KMS-11 (cell line): ENCODE results near the gene SLC41A3.

ENCODE experiments used
- H2AFZ ChIP-seq: fragments of 200-600 bp; sonication (generic); 2 replicates; pipeline ENCODE4 v1.6.1; 2016; ENCODE audit warnings: antibody characterized with exemption, mixed run types, low read depth
- H3K27ac ChIP-seq: fragments of 200-600 bp; sonication (generic); 2 replicates; pipeline ENCODE4 v1.6.1; 2016; ENCODE audit warnings: mild to moderate bottlenecking, mixed run types
- H3K27me3 ChIP-seq: fragments of 200-600 bp; sonication (generic); 2 replicates; pipeline ENCODE4 v1.6.1; 2017; ENCODE audit warnings: mild to moderate bottlenecking, low read depth, mixed run types, moderate library complexity; ENCODE audit not compliant: insufficient read depth
- H3K36me3 ChIP-seq: fragments of 200-600 bp; sonication (generic); 2 replicates; pipeline ENCODE4 v1.6.1; 2017; ENCODE audit warnings: mild to moderate bottlenecking, mixed run types; ENCODE audit not compliant: insufficient read depth
- H3K4me1 ChIP-seq: fragments of 200-600 bp; sonication (generic); 2 replicates; pipeline ENCODE4 v1.6.1; 2016; ENCODE audit warnings: mild to moderate bottlenecking, low read depth, mixed run types; ENCODE audit not compliant: poor library complexity, severe bottlenecking
- H3K4me2 ChIP-seq: fragments of 200-600 bp; sonication (generic); 2 replicates; pipeline ENCODE4 v1.7.0; 2016; ENCODE audit warnings: mild to moderate bottlenecking, mixed run types
- H3K4me3 ChIP-seq: fragments of 200-600 bp; sonication (generic); IDR thresholded peaks from 2 replicates; pipeline ENCODE4 v1.6.1; 2017; ENCODE audit warnings: low read depth, low read length, mixed read lengths; ENCODE audit not compliant: insufficient read depth
- H3K79me2 ChIP-seq: fragments of 200-600 bp; sonication (generic); 2 replicates; pipeline ENCODE4 v1.6.1; 2016; ENCODE audit warnings: low read depth, mixed run types; ENCODE audit not compliant: insufficient read depth
- H3K9ac ChIP-seq: fragments of 200-600 bp; sonication (generic); 2 replicates; pipeline ENCODE4 v1.6.1; 2016; ENCODE audit warnings: mild to moderate bottlenecking, mixed run types
- H4K20me1 ChIP-seq: fragments of 200-600 bp; sonication (generic); 2 replicates; pipeline ENCODE4 v1.6.1; 2016; ENCODE audit warnings: mild to moderate bottlenecking, mixed run types; ENCODE audit not compliant: insufficient read depth
- CTCF ChIP-seq: fragments of 200-600 bp; sonication (generic); conservative IDR thresholded peaks from 2 replicates; pipeline ENCODE4 v1.6.1; 2017; ENCODE audit warnings: low read depth, mild to moderate bottlenecking, antibody characterized with exemption, low read length, moderate library complexity, mixed read lengths

Gene SLC41A3

GRCh38 chr3:126121632-126122031 is 37.7 kb upstream of the SLC41A3 start:
- no peaks in the 10 kb centered on the region for H4K20me1 ChIP-seq
- no peak overlapping the region for H3K27ac ChIP-seq
- H3K4me2 ChIP-seq, result no peak overlapping the region
- H3K36me3 ChIP-seq, result no peaks in the 10 kb centered on the region
- no peak overlapping the region for H3K9ac ChIP-seq
- H3K27me3 ChIP-seq, result no peaks in the 10 kb centered on the region
- no peak overlapping the region for H2AFZ ChIP-seq
- H3K4me1 ChIP-seq, result no peaks in the 10 kb centered on the region
- H3K79me2 ChIP-seq, result no peaks in the 10 kb centered on the region
- TF ChIP-seq CTCF, result no peak
- no peak overlapping the region for H3K4me3 ChIP-seq

- no peak overlapping the region for H2AFZ ChIP-seq
- no peak overlapping the region for H3K4me2 ChIP-seq
- TF ChIP-seq CTCF, result no peak
- H3K4me1 ChIP-seq, result no peaks in the 10 kb centered on the region
- H3K4me3 ChIP-seq, result no peak overlapping the region
- no peak overlapping the region for H3K27ac ChIP-seq
- H3K36me3 ChIP-seq, result no peaks in the 10 kb centered on the region
- H4K20me1 ChIP-seq, result no peaks in the 10 kb centered on the region
- H3K9ac ChIP-seq, result no peak overlapping the region
- H3K27me3 ChIP-seq, result no peaks in the 10 kb centered on the region
- H3K79me2 ChIP-seq, result no peaks in the 10 kb centered on the region
These were observed 37.1 kb upstream of the SLC41A3 start for GRCh38 chr3:126121074-126121473.

- Histone ChIP-seq H3K36me3 (no peaks in the 10 kb centered on the region), H3K4me2 (no peak overlapping the region), H2AFZ (no peak overlapping the region), H3K9ac (no peak overlapping the region), H3K79me2 (no peaks in the 10 kb centered on the region), H3K27ac (no peak overlapping the region), H3K4me3 (no peak overlapping the region), H3K4me1 (no peaks in the 10 kb centered on the region), H3K27me3 (no peaks in the 10 kb centered on the region), H4K20me1 (no peaks in the 10 kb centered on the region)
- TF ChIP-seq CTCF, result no peak
These were observed 36.1 kb upstream of the SLC41A3 start for GRCh38 chr3:126119976-126120375.

GRCh38 chr3:126119008-126119675 is 35.2 kb upstream of the SLC41A3 start:
- TF ChIP-seq CTCF, result no peak
- Histone ChIP-seq H3K36me3 (no peaks in the 10 kb centered on the region), H3K9ac (no peak overlapping the region), H3K79me2 (no peaks in the 10 kb centered on the region), H3K4me3 (no peak overlapping the region), H3K4me1 (no peaks in the 10 kb centered on the region), H3K27ac (no peak overlapping the region), H2AFZ (no peak overlapping the region), H3K27me3 (no peaks in the 10 kb centered on the region), H4K20me1 (no peaks in the 10 kb centered on the region), H3K4me2 (no peak overlapping the region)
